Measurements from ENCODE around the gene FOXF1.

Gene FOXF1

GRCh38 chr16:86498671-86499439 is 11.5 kb upstream of the FOXF1 start:
- DNase-seq = no peak
- Histone ChIP-seq H3K4me1 (ENCODE audit: low read length) (no peaks in the 10 kb centered on the region), H3K79me2 (ENCODE audit: low read length) (no peaks in the 10 kb centered on the region), H3K4me3 (ENCODE audit: low read length) (no peak overlapping the region), H3K9me2 (replicated peaks; ENCODE audit: insufficient read depth, low read length) (no peaks in the 10 kb centered on the region), H3K36me3 (replicated peaks; ENCODE audit: insufficient read depth, low read length) (no peaks in the 10 kb centered on the region), H3K27ac (ENCODE audit: low read length) (no peak overlapping the region), H3F3A (ENCODE audit: insufficient read depth, low read length) (no peaks in the 10 kb centered on the region), H3K4me2 (ENCODE audit: low read depth, low read length) (no peak overlapping the region), H2AFZ (ENCODE audit: low read length) (no peak overlapping the region), H3K9ac (ENCODE audit: low read length) (no peak overlapping the region), H3K27me3 (replicated peaks; ENCODE audit: insufficient read depth, low read length) (peaks cover 67% of the 10 kb centered on the region), H4K20me1 (ENCODE audit: insufficient read depth, low read length) (no peaks in the 10 kb centered on the region), H3K9me3 (replicated peaks; ENCODE audit: insufficient read depth, low read length) (no peaks in the 10 kb centered on the region)
- TF ChIP-seq EZH2phosphoT487 (IDR thresholded peaks at IDR 0.05; ENCODE audit: low read length) (no peak), CTCF (IDR thresholded peaks at IDR 0.05; ENCODE audit: low read length) (no peak), EZH2 (optimal IDR thresholded peaks at IDR 0.05; ENCODE audit: low read depth, low read length) (no peak)

GRCh38 chr16:86499440-86499786 is 10.9 kb upstream of the FOXF1 start:
- DNase-seq = no peak
- H3K27me3 ChIP-seq (replicated peaks; ENCODE audit: insufficient read depth, low read length) = peaks cover 70% of the 10 kb centered on the region
- H3K27ac ChIP-seq (ENCODE audit: low read length) = no peak overlapping the region
- no peaks in the 10 kb centered on the region for H3K36me3 ChIP-seq (replicated peaks; ENCODE audit: insufficient read depth, low read length)
- no peak overlapping the region for H3K4me2 ChIP-seq (ENCODE audit: low read depth, low read length)
- H3F3A ChIP-seq (ENCODE audit: insufficient read depth, low read length) = no peaks in the 10 kb centered on the region
- H3K9me2 ChIP-seq (replicated peaks; ENCODE audit: insufficient read depth, low read length) = no peaks in the 10 kb centered on the region
- no peak overlapping the region for H3K4me3 ChIP-seq (ENCODE audit: low read length)
- no peaks in the 10 kb centered on the region for H3K4me1 ChIP-seq (ENCODE audit: low read length)
- no peaks in the 10 kb centered on the region for H3K9me3 ChIP-seq (replicated peaks; ENCODE audit: insufficient read depth, low read length)
- no peaks in the 10 kb centered on the region for H3K79me2 ChIP-seq (ENCODE audit: low read length)
- no peak overlapping the region for H2AFZ ChIP-seq (ENCODE audit: low read length)
- no peaks in the 10 kb centered on the region for H4K20me1 ChIP-seq (ENCODE audit: insufficient read depth, low read length)
- no peak for TF ChIP-seq CTCF (IDR thresholded peaks at IDR 0.05; ENCODE audit: low read length)
- H3K9ac ChIP-seq (ENCODE audit: low read length) = no peak overlapping the region

- no peaks in the 10 kb centered on the region for H4K20me1 ChIP-seq (ENCODE audit: insufficient read depth, low read length)
- no peaks in the 10 kb centered on the region for H3K4me1 ChIP-seq (ENCODE audit: low read length)
- H3F3A ChIP-seq (ENCODE audit: insufficient read depth, low read length) = no peaks in the 10 kb centered on the region
- DNase-seq = no peak
- H3K27ac ChIP-seq (ENCODE audit: low read length) = no peak overlapping the region
- no peak overlapping the region for H3K4me3 ChIP-seq (ENCODE audit: low read length)
- no peak overlapping the region for H3K4me2 ChIP-seq (ENCODE audit: low read depth, low read length)
- TF ChIP-seq EZH2phosphoT487 (IDR thresholded peaks at IDR 0.05; ENCODE audit: low read length) = no peak
- TF ChIP-seq EZH2 (optimal IDR thresholded peaks at IDR 0.05; ENCODE audit: low read depth, low read length) = no peak
- no peak for TF ChIP-seq CTCF (IDR thresholded peaks at IDR 0.05; ENCODE audit: low read length)
- H3K79me2 ChIP-seq (ENCODE audit: low read length) = no peaks in the 10 kb centered on the region
- no peak overlapping the region for H2AFZ ChIP-seq (ENCODE audit: low read length)
- no peaks in the 10 kb centered on the region for H3K9me2 ChIP-seq (replicated peaks; ENCODE audit: insufficient read depth, low read length)
- H3K9me3 ChIP-seq (replicated peaks; ENCODE audit: insufficient read depth, low read length) = no peaks in the 10 kb centered on the region
- no peaks in the 10 kb centered on the region for H3K36me3 ChIP-seq (replicated peaks; ENCODE audit: insufficient read depth, low read length)
- H3K27me3 ChIP-seq (replicated peaks; ENCODE audit: insufficient read depth, low read length) = peaks cover 74% of the 10 kb centered on the region
- H3K9ac ChIP-seq (ENCODE audit: low read length) = no peak overlapping the region
These were observed 10.2 kb upstream of the FOXF1 start for GRCh38 chr16:86499889-86500707.

Measured in MM.1S (cell line).